NCI-H2171 (cell line): ENCODE data around the gene C20orf204.

ENCODE experiments used
- DNase-seq: peaks from one replicate; lab custom pipeline; 2025; lab: John Stamatoyannopoulos, UW

The C20orf204 gene

DNA sequence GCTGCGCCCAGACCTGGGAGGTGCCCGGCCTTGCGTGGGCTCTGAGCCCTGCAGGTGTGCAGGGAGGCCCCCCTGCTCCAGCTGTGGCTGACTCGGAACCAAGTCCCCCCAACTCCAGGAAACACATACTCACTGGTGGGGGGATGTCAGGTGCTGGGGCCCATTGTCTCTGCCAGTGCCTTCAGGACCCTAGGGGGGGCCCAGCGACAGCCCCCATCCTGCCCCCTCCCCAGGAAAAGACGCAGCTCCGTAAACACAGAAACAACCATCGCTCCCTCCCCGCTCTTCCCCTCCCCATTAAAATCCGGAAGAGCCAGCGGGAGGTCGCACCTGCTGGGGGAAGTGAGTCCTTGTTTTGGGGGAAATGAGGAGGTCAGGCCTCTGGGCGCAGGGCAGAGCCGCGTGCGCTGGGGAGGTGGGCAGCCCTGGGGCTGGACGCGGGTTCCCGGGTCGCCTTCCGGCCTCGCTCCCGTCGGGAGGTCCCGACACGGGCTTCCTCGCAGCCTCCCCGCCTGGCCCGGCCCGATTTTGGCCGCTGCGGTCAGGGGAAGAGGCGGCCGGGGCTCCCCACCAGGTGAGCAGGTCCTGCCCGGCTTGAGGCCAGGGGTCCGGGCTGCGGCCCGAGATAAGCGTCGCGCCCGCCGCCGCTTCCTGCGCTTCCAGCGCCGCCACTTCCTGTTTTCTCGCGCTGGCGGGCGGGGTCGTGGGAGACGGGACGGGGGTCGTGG lies 6.2 kb downstream of the C20orf204 start:
- no peak for DNase-seq

DNA sequence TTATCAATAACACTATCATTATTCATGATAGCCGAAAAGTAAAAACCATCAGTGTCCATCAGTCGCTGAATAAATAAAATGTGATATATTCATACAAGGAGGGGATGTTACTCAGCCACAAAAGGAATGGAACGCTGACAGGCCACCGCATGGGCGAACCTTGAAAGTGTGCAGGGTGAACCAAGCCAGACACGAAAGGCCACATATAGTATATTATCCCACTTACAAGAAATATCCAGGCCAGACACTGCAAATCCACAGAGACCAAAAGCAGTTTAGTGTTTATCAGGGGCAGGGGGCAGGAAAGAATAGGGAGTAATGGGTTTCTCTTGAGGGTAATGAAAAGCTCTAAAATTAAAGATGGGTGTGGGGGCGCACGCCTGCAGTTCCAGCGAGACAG lies 7.8 kb downstream of the C20orf204 start:
- DNase-seq, result no peak

DNA sequence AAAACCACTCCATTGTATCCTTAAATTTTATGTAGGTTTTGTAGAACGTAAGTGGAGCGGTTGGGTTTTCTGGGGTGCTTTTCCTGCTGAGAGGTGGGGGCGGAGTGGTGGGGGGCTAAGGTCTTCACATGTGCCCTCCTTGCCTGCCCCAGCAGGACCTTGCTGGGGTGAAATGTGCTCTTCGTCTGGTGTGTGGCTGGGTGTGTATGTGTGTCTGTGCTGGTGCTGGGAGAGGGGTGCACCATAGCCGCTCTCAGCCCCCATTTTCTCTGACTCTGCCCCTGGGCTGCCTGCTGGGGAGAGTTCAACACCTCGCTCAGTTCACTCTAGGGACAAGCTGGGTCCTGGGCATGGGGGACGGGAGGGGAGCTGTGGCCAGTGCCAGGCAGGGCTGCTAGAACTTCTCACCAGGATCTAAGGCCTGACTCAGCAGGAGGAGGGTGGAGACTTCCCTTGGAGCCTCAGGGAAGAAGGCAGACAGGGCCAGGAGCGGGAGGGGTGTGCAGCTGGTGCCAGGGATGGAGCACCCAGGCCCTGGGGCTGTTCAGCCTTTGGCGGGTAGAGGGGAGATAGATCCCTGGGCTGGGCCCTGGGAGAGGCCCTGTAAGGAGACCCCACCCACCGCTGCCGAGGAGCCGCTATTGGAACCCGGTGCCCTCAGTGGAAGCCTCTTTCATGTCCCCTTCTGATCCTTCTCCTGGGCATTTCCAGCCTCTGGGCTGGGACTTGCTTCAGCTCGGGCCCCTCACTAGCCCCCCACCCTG lies 8.7 kb downstream of the C20orf204 start:
- peak; percentile 34 for DNase-seq

DNA sequence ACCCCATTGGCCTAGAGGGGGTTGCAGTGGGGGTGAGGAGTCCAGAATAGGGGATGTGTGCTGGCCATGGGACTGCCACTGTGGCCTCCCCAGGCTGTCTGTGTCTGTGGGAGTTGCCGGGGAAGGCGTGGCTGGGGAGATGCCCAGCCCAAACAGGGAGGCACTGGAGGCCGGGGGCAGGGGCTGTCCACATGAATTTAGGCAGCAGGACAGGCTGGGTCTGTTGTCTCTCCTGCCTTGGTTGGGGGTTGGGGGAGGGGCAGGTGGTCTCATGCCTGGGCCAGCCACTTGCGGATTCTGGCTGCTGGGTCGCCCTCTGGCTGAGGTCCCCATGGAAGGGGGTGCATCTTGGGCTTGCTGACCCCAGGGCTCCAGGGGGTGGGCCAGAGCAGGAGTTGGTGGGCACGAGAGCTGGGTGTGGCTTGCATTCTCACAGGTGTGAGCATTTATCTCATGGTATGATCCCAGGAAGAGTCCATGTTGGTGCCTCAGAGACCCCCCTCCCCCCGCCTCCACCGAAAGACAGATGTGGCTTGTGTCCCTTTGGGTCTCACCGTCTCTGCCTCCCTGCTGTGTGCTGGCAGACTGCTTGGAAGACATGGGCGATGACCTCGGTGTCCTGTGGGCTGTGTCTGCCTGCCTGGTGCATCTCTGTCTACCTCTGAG lies 9.5 kb downstream of the C20orf204 start:
- DNase-seq, result no peak

DNA sequence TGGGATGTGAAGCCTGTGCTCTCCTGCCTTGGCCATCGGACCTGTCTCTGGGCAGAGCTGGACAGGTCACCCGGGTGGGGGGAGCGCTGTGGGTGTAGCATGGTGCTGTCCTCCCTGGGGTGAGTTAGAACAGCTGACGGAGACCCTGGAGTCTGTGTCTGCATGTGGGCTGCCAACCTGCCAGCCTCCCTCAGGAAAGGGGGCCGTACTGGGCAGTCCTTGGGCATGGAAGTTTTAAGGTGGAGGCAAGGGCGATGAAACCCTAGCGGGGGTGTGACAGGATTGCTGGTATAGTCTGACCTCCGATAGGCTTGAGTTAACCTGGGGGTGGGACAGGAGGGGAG lies 11.0 kb downstream of the C20orf204 start:
- no peak for DNase-seq

DNA sequence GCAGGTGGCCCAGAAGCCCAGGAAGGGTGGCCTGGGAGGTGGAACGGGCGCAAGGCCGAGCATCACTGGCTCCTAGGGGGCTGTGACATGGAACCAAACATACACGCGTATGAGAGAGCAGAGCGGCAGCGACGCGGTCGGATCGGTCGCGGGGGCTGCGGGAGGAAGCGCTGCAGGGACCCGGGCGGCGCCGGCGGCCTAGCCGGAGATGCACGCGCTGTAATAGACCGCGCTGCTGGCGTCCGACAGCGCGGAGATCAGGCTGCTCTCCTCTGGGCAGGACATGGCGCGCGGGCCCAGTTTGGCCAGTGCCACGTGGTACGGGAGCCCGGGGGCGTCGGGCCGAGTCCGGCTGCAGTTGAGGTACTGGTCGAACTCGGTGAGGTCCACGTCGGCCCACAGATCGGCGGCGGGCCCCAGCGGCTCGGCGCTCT lies 12.0 kb downstream of the C20orf204 start:
- no peak for DNase-seq

DNA sequence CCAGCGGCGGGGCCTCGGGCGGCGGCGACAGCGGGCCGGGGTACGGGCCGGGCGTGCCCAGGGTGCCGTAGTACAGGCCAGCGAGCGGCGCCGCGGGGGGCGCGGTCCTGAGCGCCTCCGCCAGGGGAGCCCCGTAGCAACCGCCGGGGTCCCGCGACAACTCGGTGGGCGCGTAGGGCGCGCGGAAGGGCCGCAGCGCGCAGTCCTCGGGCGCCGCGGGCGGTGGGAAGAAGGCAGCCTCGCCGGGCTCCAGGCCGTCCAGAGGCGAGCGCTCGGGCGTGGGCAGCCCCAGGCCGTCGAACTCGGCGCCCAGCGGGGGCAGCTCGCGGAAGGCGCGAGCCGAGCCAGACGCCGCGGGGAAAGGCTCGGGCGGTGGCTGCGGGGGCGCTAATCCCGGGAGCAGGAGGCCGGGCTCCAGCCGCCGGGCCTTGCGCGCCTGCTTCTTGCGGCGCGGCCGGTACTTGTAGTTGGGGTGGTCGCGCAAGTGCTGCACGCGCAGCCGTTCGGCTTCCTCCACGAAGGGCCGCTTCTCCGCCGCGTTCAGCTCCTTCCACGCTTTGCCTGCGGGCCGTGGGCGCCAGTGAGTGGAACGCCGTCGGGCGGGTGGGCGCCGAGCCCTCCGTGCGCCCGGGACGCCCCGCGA lies 12.5 kb downstream of the C20orf204 start:
- no peak for DNase-seq

DNA sequence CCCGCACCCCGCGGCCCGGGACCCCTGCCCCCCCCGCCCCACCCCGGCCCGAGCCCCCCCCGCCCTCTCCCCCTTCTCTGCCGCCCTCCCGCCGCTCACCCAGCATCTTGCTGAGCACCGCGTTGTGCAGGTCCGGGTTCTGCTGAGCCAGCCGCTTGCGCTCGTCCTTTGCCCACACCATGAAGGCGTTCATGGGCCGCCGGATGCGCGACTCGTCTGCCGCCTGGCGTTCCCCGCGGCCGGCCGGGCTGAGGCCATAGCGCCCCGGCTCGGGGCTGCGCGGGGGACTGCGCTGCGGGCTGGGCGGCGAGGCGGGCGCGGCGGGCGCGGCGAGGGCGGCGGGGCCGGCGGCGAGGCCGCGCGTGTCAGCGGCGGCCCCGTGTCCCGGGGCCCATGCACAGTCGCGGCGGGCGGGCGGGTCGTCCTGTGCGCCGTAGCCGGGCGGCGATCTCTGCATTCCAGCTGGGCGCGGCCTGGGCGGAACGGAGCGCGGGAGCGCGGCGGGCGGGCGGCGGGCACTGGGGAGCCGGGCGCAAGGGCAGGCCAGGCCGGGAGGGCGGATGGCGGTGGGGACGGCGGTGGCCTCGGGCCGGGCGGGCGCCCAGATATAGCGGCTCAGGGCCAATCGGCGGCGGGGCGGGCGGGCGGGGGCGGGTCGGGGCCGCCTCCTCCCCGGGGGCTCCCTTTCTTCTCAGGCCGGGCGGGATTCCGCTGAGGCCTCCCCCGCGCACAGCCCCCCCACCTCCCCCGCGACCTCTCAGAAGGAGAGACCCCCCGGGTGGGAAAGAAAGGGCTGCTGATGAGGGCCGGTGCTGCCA lies 13.3 kb downstream of the C20orf204 start, which contains the start of gene SOX18:
TSS of gene SOX18 (minus strand) at position 580 of the 818 bp plus-strand sequence. CDS start at position 457, 123 bp downstream.
- no peak for DNase-seq

DNA sequence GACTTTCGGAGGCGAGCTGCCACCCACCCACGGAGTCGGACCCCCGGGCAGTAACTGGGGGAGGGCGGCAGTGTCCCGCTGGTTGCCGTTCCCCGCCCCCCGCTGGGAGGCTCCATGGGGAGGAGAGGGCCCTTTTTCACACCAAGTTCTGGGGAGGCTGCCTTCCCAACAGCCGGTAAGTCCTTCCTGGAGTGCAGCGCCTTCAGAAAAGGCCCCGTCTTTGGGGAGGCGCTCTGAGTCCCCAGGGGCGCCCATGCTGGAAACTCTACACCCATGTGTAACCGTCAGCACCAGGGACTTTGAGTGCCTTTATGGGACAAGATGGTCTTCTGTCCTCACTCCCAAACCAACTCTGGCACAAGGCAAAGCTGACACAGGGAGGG lies 13.9 kb downstream of the C20orf204 start:
- peak; percentile 53 for DNase-seq

DNA sequence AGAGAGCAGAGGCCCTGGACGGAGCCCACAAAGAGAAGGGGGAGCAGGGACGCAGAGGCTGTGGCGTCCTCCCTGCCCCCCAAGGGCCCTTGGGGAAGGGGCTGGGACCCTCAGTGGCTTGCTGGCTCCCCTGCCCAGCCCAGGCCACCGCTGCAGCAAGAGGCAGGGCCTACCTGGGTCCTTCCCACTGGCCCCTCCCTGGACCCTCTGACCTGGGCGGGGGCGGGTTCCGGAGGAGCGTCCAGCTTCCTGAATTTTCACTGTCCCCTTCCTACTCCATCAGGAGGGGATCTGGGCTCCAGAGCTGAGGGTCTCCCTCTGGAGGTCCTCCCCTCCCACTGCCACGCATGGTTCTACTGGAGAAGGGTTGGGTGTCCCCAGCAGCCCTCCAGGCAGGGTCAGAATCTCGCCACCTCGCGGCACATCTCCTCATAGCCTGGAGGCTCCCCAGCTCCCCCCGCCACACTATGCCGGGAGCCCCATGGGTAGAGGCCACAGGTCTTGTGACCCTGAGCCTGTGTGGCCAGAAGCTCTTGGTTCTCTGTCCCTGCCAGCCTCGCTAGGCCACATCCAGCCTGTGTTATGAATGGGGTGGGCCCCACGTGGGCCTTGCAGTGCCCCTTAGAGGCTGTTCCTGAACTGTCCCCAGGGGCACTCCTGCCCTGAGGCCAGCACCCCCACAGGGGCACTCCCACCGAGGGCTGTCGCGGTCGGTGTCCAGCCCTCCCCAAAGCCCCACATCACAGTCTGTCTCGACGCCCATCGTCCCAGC lies 14.5 kb downstream of the C20orf204 start:
- DNase-seq, result no peak

DNA sequence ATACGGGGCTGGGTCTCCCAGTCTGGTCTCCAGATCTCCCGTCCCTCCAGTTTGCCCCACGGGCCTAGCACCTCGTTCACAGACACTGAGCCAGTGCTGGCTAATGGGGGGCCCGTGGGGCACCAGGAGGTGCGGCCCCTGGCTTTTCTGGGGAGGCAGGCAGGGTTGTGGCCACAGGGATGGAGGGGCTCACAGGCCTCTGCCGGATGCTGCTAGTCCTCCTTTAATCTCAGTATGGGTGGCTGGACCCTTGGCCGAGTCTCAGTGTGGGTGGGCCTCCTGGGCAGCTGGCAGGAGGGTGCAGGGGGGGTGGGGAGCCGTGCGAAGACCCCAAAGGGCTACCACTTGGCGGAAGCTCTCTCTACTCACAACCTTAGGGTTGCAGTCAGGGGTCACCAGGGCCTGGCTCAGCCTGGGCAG lies 15.1 kb downstream of the C20orf204 start:
- DNase-seq, result no peak

DNA sequence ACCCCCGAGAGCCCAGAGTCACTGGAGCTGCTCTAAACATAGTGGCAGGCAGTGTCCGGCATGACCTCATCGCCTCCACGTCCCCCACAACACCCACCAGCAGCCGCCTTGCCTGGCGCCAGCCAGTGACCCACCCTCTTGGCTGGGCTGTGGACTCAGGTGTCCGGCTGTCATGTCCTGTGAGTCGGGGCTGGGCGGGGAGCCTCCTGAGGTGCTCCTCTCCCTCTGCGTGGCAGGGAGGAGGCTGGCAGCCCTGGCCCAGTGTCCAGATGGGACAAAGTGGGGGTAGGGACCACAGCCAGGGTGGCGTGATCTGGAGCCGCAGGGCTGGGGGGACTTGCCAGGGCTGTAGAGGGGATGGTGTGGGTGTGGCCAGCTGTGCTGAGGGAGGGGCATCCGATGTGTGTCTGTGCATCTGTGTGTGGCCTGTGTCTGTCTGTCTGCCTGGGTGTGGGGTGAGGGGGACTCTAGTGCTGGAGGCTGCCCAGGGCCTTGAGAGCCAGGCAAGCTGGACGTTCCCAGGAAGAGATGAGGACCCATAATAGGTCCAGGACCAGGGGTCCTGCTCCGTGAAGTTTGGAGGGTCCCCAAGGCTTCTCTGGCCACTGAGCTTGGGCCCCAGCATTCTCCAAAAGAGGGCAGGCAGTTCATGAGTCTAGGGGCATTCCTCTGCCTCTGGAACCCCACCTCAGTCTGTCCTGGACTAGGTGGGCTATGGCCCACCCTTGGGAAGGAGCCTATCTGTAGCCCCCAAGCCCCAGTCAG lies 15.8 kb downstream of the C20orf204 start:
- DNase-seq, result no peak

DNA sequence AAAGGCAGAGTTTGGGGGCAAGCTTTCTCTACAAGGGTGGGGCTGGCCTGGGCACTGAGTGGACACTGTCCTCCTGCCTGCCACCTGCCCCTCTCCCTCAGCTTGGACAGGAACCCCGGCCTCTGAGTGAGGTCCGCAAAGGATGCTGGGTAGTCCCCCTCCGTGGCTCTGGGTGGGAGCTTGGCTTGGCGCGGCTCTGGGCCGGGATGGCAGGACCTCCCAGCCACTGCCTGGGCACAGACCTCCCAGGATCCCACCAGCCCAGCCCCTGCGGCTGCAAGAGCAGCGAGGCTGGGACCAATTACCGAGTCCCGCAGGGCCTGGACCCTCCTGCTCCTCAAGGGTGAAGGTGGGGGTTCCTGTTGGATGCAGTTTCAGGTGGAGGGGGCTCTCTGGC lies 16.3 kb downstream of the C20orf204 start:
- DNase-seq, result no peak

DNA sequence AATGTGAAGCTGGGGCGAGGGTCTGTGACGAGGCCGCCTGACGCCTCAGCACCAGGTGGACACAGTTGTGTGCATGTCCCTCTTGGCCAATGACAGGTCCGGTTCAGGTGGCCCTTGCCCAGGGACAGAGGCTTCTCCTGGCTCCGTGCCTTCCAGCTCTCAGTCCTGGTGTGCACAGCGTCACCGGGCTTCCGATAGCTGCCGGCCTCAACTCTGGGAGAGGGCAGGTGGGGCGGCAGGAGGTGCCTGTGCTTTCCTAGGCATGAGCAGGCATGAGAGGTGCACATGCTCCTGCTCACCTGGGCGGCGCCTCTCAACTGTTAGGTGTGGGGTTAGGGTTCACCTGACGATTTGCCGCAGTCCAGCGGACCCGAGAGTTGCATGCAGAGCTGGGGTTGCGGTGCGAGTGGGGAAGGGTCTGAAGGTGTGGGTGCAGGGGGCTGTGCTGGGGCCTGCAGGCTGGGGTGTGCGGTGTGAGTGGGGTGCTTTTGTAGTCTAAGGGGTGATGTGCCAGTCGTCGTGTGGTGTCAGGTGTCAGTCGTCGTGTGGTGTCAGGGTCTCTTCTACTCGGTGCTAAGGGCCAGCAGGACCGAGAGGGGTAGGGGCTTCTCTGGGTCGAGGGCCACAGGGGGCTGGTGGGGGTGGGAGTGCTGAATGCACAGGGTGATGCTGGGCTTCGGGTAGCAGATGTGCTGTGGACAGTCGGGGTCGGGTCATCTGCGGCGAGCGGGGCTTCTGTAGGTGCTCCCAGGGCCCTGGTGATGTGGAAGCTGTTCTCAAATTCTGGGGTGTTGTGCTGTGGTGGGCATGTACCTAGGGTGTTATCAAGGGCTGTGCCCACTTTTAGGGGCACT lies 17.2 kb downstream of the C20orf204 start:
- peak; percentile 57 for DNase-seq

DNA sequence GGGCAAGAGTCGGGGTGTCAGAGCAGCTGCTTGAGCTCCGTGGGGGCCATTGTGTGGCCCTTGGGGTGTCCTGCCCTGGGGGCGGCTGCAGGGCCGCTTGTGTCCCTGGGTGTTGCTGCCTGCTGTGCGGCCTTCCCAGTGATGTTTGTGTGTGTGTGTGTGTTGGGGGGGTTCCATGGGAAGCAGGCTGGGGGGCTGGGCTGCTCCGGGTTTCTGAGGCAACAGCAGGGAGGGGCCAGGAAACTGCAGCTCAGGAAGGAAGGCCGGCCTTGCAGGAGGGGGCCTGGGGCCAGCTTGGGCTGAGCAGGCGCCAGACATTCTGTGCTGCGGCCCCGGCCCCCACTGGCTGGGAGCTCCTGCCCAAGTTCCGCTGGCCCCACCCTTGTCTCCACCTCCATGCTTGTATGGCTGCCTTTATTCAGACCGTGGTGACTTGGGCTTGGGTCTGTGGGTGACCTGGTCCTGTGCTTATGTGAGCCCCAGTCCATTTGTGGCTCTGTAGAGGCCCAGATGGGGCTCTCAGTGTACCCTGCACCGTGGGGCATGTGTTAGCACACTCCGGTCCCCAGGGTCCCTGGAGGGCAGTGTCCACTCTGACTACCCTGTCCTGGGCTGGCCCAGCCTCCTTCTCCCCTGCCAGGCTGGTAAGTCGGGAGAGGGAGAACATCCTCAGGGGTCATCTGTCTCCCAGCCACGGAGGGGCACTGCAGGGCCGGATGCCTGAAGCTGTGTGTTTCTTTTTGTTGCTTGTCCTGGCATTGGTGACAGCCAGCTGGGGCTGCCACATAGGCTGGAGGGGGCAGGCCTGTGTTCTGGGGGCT lies 18.1 kb downstream of the C20orf204 start:
- DNase-seq, result no peak

DNA sequence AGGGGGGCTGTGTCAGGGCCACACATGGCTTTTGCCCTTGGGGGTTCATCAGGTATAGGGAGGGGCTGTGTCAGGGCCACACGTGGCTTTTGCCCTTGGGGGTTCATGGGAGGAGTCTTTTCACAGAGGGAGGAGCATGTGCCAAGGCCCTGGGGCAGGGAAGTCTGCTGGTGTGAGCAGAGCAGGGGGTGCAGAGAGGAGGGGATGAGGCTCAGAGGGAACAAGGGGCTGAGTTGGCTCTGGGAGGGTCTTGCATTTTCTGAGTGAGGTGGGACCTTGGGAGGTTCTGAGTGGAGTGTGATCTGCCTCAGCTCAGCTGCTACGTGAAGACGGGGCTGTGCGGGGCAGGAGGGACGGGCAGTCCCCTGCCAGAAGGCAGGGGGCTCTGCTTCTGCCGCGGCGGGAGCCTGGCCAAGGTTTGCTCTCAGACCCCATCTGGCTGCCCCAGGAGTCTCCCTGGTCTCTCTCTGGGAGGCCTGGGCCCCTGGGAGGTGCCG lies 19.5 kb downstream of the C20orf204 start:
- no peak for DNase-seq

DNA sequence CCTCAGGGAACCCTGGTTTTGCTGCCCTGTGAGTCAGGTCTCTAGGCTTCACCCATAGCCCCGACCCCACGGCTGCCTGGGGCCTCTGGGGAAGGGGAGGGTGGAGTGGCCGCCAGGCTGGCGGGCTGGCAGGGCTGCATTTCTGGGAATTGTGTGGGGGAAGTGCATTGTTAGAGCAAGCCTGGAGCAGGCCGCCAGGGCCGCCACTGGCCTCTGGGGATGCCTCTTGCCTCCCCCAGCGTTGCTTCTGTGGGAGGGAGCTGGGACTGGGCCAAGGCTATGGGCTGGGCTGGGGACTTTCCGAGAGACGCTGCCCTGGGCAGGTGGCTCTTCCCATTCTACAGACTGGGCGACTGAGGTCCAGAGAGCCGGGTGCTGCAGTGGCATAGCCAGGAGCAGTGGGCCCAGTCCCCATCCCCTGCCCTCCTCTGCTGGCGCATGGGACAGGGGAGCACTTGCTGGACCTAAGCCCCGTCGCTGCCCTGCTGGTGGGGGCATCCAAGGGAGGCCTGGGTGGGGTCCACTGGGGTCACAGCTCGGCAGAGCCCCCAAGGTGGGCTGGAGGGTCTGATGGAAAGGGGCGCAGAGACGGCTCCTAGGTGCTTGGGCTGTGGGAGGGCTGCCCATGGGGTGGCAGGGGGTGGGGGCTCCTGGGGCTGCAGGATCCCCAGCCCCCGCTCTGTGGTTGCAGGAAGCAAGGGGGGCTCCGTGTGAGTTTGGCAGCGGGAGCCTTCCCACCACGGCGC lies 20.1 kb downstream of the C20orf204 start:
- DNase-seq, result peak; percentile 51

DNA sequence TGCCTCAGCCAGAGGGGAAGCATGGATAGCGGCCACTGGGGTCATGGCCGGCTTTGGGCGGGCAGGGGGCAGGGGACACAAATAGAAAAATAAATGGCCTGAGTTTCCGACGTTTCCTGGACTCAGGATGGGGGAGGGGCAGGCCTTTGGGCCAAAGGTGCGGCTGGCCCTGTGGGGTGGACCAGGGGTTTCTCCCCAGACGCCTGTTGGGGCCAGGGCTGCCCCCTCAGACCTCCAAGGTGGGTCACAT lies 20.6 kb downstream of the C20orf204 start:
- DNase-seq, result no peak
